Stimulated activated naive B cell treated with anti-CD40 and anti-IgM and Interleukin-4, amounts not matched to agents 10 μg/mL and 1 μg/mL and 100 μg/mL, for 72 hours (primary cell): ENCODE measurements around the gene PTPRE.
"Not testable (repeated sequence)": the region's sequence is repeated elsewhere in the genome, so short reads cannot be mapped to it uniquely, and the experiment has no call there.

Experiments used
- ATAC-seq, 2 donors: fragments of 150-1000 bp; cut with Tn5 transposase; replicated peaks; 2 replicates each; pipeline ENCODE4 v1.10.0; 2021; ENCODE audit warnings: moderate library complexity in 1 of 2
- DNase-seq: peaks from one replicate; pipeline ENCODE4 v3.0.0; 2021
- H3K27ac Mint-ChIP-seq: one replicate; pipeline ENCODE4 v1.8.0; 2022; ENCODE audit warnings: mild to moderate bottlenecking, mixed read lengths
- H3K27me3 Mint-ChIP-seq, 2 donors: one replicate each; pipeline ENCODE4 v1.8.0; 2022; ENCODE audit warnings: mixed read lengths in 2 of 2
- H3K36me3 Mint-ChIP-seq, 2 donors: one replicate each; pipeline ENCODE4 v1.8.0; 2022; ENCODE audit warnings: mixed read lengths in 2 of 2, mild to moderate bottlenecking in 1 of 2
- H3K4me1 Mint-ChIP-seq, 2 donors: one replicate each; pipeline ENCODE4 v1.8.0; 2022; ENCODE audit warnings: mixed read lengths in 2 of 2, mild to moderate bottlenecking in 1 of 2
- H3K4me3 Mint-ChIP-seq, 2 donors: one replicate each; pipeline ENCODE4 v1.8.0; 2022; ENCODE audit warnings: mild to moderate bottlenecking in 2 of 2, mixed read lengths in 2 of 2, moderate library complexity in 1 of 2
- H3K9me3 Mint-ChIP-seq, 2 donors: one replicate each; pipeline ENCODE4 v1.8.0; 2022; ENCODE audit warnings: mixed read lengths in 2 of 2, mild to moderate bottlenecking in 1 of 2

Gene PTPRE

DNA sequence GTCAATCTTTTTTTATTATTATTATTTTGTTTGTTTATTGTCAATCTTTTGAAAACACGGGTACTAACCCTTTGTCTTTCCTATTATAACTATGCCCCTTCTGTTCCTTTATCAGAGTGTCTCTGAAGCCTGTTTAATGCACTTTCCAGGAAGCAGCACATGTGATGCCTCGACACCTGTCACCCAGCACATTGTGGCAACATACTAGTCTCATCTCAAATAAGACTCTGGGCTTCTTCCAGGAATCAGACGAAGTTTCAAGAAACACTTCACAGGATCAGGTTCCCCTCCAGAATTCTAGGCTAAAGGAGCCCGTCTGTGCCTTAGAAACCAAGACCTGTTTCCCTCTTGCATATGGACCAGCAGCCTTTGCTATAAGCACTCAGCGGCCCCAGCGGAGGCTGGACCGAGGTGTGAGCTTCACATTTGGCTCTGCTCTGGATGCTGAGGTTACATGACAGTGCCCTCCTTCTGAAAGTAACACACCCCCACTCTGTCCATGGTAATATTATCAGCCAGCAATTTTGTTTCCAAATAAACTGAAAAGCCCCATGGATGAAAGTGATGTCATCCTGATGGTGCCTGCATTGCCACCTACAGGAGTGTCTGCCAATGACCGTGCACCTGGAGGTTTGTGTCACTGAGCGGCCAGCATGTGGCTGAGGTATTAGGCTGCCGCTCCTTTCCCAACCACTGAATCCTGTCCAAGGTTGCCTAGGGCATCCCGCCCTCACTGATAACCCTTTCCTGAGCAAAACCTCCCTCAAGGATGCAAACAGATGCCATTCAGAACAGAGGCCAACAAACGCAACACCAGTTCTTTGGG, 181.2 kb downstream of the PTPRE start:
- ATAC-seq, result no peak
- Mint-ChIP-seq H3K36me3 (peaks cover 8 to 15% of the 10 kb centered on the region in 2 donors), H3K9me3 (no peaks in the 10 kb centered on the region), H3K27me3 (no peaks in the 10 kb centered on the region), H3K27ac (no peak overlapping the region), H3K4me1 (peaks cover 0 to 9% of the 10 kb centered on the region in 2 donors), H3K4me3 (no peak overlapping the region)
- no peak for DNase-seq

- no peaks in the 10 kb centered on the region for H3K27me3 Mint-ChIP-seq
- H3K27ac Mint-ChIP-seq, result no peak overlapping the region
- peaks cover 4 to 7% of the 10 kb centered on the region in 2 donors for H3K4me1 Mint-ChIP-seq
- H3K4me3 Mint-ChIP-seq, result no peak overlapping the region
- no peaks in the 10 kb centered on the region for H3K36me3 Mint-ChIP-seq
- ATAC-seq (no peak), DNase-seq (no peak)
- H3K9me3 Mint-ChIP-seq, result no peaks in the 10 kb centered on the region
Observed at GRCh38 chr10:128091636-128092210, 184.8 kb downstream of the PTPRE start.

GRCh38 chr10:128092454-128092853, 185.6 kb downstream of the PTPRE start:
- ATAC-seq, result no peak
- peaks cover 4 to 5% of the 10 kb centered on the region in 2 donors for H3K4me1 Mint-ChIP-seq
- H3K4me3 Mint-ChIP-seq, result no peak overlapping the region
- no peak for DNase-seq
- no peak overlapping the region for H3K27ac Mint-ChIP-seq
- no peaks in the 10 kb centered on the region for H3K36me3 Mint-ChIP-seq
- H3K27me3 Mint-ChIP-seq, result no peaks in the 10 kb centered on the region
- no peaks in the 10 kb centered on the region for H3K9me3 Mint-ChIP-seq

- peaks cover 8 to 10% of the 10 kb centered on the region in 2 donors for H3K4me1 Mint-ChIP-seq
- H3K4me3 Mint-ChIP-seq, DNase-seq, H3K27me3 Mint-ChIP-seq, ATAC-seq, H3K9me3 Mint-ChIP-seq, H3K36me3 Mint-ChIP-seq, H3K27ac Mint-ChIP-seq: not testable (repeated sequence)
Observed at GRCh38 chr10:128094596-128094995, 187.7 kb downstream of the PTPRE start.

DNA sequence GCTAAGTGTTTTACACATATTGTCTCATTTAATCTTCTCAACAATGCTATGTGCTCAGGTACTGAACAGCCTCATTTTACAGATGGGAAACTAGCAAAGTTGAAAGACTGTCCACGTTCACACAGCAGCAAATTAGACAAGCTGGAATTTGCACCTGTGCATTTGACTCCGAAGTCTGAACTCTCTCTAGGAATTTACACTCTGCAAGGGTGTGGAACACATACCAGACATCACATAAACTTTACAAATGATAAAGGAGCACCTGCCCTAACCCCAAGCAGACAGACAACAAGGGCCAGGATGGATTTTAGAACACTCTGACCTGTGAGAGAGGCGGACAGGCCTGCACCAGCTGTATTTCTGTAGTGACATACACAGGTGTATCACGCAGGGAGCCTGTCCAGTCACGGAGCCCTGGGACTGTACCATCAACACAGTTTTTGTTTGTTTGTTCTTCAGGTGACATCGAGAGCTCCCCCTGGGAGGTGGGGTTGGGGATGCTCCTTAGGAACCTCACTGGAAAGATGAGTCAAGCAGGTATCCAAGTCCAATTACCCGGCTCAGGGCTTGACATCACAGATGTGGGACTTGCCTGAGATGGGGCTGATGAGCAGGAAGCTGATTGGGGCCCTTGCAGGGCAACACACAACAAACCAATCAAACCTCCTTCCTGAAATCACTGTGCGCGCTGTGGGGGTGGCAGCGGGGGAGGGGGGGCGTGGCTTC, 188.3 kb downstream of the PTPRE start:
- no peak overlapping the region for H3K27ac Mint-ChIP-seq
- H3K36me3 Mint-ChIP-seq, result peaks cover 0 to 3% of the 10 kb centered on the region in 2 donors
- peaks cover 8 to 10% of the 10 kb centered on the region in 2 donors for H3K4me1 Mint-ChIP-seq
- H3K4me3 Mint-ChIP-seq, result no peak overlapping the region
- ATAC-seq, result peak in 1 of 2 donors; percentile 14
- DNase-seq, result no peak
- H3K27me3 Mint-ChIP-seq, result no peaks in the 10 kb centered on the region
- H3K9me3 Mint-ChIP-seq, result no peaks in the 10 kb centered on the region

DNA sequence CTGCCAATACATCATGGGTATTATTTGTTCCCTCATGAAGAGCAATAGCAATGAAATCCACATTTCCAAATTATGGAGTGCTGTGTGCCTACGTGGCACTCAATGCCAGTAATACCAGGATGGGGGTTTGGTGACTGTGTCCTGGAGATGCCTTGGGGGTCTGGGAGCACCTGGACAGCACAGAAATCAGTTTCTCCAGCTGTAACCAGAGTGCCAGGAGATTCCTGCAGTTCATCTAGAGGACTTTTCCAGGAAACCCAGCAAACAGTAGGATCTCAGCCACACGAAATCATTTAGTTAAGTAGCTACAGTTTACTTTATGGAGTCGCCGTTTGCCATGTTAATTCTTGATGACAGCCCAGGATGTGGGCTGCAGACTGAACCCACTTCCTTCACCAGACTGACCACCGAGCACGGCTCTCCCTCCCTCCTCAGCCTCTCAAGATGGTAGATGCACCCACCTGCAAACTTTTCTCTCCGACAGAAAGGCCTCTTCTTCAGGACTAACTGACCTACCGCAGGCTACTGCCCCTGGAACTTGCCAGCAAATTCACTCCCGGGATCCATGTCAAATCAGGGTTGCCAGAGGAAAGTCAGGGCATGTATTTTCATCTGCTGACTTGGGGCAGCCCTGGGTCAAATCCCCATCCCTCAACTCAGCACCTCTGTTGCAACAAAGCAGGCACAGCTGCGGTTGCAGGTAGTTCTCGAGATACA, 189.0 kb downstream of the PTPRE start:
- peaks cover 8 to 10% of the 10 kb centered on the region in 2 donors for H3K4me1 Mint-ChIP-seq
- ATAC-seq (peak in 1 of 2 donors; percentile 12), DNase-seq (no peak)
- H3K27ac Mint-ChIP-seq, result no peak overlapping the region
- H3K9me3 Mint-ChIP-seq, result no peaks in the 10 kb centered on the region
- no peaks in the 10 kb centered on the region for H3K27me3 Mint-ChIP-seq
- H3K36me3 Mint-ChIP-seq, result peaks cover 0 to 3% of the 10 kb centered on the region in 2 donors
- no peak overlapping the region for H3K4me3 Mint-ChIP-seq

DNA sequence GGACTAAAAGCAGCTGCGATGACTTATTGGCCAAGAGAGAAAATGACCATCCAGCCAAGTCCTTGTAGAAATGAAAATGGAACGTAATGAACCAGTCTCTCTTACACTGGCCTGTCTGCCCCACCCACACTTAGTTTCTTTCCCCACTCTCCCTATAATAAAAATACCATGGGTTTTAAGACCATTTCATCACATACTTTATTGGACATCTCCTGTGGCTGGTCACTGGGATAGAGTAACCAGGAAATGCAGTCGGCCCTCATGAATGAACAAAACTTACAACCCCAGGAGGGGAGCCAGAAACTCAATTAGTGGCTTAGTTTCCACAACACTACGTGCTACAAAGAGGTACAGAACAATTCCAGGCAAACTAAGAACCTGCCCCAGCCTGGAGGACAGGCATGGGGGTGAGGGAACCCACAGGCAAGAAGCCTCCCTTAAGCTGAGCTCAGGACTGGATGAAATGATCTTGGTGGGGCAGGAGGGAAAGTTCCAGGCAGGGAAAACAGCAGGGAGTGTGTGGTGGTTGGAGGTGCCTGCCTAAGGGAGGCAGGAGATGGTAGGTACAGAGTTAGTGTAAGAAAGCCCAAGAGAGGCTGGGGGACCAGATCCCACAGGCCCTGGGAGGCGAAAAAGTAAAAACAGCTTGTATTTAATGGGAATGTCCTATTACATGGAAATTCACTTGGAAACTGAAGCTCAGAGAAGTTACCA, 189.7 kb downstream of the PTPRE start:
- Mint-ChIP-seq H3K27me3 (no peaks in the 10 kb centered on the region), H3K9me3 (no peaks in the 10 kb centered on the region), H3K36me3 (peaks cover 0 to 3% of the 10 kb centered on the region in 2 donors), H3K27ac (no peak overlapping the region), H3K4me1 (peaks cover 8 to 10% of the 10 kb centered on the region in 2 donors), H3K4me3 (no peak overlapping the region)
- ATAC-seq (no peak), DNase-seq (no peak)

DNA sequence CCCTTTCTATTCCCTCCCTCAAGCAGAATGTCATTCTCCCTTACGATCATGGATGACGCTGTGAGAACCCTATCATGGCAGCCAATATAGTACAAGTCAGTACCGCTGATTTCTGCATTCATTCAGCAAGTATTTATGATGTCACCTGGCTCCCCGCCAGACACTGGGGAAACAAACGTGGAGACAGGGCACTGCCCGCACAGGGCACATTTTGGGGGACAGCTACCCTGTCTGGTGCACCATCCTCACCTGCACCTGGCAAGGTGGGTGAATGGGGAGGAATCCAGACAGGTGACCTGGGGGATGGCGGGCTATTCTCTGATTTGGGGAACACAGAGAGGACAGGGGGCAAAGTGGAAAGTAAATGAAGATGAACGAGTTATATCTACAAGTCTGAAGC, 190.9 kb downstream of the PTPRE start:
- H3K4me3 Mint-ChIP-seq, result no peak overlapping the region
- ATAC-seq (no peak), DNase-seq (no peak)
- H3K27ac Mint-ChIP-seq, result no peak overlapping the region
- peaks cover 0 to 3% of the 10 kb centered on the region in 2 donors for H3K36me3 Mint-ChIP-seq
- H3K9me3 Mint-ChIP-seq, result no peaks in the 10 kb centered on the region
- peaks cover 8 to 10% of the 10 kb centered on the region in 2 donors for H3K4me1 Mint-ChIP-seq
- no peaks in the 10 kb centered on the region for H3K27me3 Mint-ChIP-seq

DNA sequence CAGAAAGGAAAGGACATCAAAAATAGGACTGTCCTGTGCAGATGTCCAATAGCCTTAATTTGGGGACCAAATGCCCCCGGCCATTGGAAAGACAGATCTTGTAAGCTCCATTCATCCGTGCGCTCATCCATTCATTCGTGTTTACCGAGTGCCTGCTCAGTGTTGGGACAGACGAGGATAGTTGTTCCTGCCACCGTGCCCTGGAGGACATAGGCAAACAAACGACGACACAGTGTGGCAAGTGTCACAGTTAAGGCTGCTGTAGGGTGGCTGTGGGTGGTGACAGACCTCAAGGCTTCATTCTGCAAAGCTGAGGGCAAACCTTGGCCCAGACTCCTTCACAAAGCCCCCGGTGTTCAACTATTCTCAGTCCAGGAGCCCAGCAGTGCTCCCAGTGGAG, 191.7 kb downstream of the PTPRE start:
- peaks cover 8 to 10% of the 10 kb centered on the region in 2 donors for H3K4me1 Mint-ChIP-seq
- H3K4me3 Mint-ChIP-seq, result no peak overlapping the region
- no peaks in the 10 kb centered on the region for H3K9me3 Mint-ChIP-seq
- peaks cover 0 to 3% of the 10 kb centered on the region in 2 donors for H3K36me3 Mint-ChIP-seq
- no peaks in the 10 kb centered on the region for H3K27me3 Mint-ChIP-seq
- no peak overlapping the region for H3K27ac Mint-ChIP-seq
- DNase-seq, result no peak
- ATAC-seq, result no peak

DNA sequence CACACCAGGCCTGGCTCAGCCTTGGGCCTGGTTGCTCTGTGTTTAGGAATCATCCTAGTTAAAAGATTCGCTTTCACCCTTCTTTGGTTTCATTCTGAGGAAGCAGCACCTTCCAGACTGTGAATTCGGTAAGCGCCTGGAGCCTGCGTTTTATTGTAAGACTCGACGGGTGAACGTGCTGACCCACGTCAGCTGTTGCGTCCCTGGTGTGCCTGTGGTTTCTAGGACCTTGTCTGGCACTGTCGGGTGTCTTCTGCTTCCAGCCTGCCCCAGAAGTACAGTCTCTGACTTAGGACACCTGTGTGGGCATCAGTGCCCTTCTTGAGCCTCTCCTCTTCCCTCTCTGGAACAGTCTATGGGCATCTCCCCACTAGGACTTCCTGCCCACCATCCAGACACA, 193.0 kb downstream of the PTPRE start:
- peaks cover 8 to 10% of the 10 kb centered on the region in 2 donors for H3K4me1 Mint-ChIP-seq
- peaks cover 0 to 3% of the 10 kb centered on the region in 2 donors for H3K36me3 Mint-ChIP-seq
- H3K4me3 Mint-ChIP-seq, result no peak overlapping the region

DNA sequence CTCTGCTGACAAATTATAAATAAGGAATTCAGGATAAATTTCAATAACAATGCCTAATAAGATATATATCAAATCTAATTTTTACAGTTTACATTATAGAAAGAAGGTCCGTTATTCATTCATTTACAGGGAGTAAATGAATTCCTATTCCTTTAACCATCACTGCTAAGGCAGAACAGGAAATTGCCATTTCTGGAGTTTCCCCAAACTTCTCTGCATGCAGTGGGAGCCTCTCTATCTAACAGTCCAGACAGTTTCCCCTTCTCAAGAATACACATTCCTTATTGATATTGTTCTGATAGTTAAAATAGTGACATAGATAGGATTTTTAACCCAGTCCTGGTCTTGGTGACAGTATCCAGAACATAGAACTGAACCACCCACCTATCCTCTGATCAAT, 195.0 kb downstream of the PTPRE start:
- H3K27ac Mint-ChIP-seq, result no peak overlapping the region
- no peaks in the 10 kb centered on the region for H3K9me3 Mint-ChIP-seq
- no peak for DNase-seq
- ATAC-seq, result no peak
- no peak overlapping the region for H3K4me3 Mint-ChIP-seq
- peaks cover 5% of the 10 kb centered on the region in 2 donors for H3K4me1 Mint-ChIP-seq
- H3K27me3 Mint-ChIP-seq, result no peaks in the 10 kb centered on the region
- H3K36me3 Mint-ChIP-seq, result peaks cover 0 to 3% of the 10 kb centered on the region in 2 donors

More for the DNA sequence above, 193.0 kb downstream of the PTPRE start:
- no peak for ATAC-seq
- Mint-ChIP-seq H3K27me3 (no peaks in the 10 kb centered on the region), H3K27ac (no peak overlapping the region), H3K9me3 (no peaks in the 10 kb centered on the region)
- DNase-seq, result no peak

- H3K27ac Mint-ChIP-seq, result no peak overlapping the region
- no peak for DNase-seq
- no peaks in the 10 kb centered on the region for H3K27me3 Mint-ChIP-seq
- H3K4me3 Mint-ChIP-seq, result no peak overlapping the region
- no peaks in the 10 kb centered on the region for H3K9me3 Mint-ChIP-seq
- H3K36me3 Mint-ChIP-seq, result peaks cover 0 to 3% of the 10 kb centered on the region in 2 donors
- ATAC-seq, result no peak
- H3K4me1 Mint-ChIP-seq, result peaks cover 4 to 5% of the 10 kb centered on the region in 2 donors
Observed at GRCh38 chr10:128102480-128103228, 195.8 kb downstream of the PTPRE start.

DNA sequence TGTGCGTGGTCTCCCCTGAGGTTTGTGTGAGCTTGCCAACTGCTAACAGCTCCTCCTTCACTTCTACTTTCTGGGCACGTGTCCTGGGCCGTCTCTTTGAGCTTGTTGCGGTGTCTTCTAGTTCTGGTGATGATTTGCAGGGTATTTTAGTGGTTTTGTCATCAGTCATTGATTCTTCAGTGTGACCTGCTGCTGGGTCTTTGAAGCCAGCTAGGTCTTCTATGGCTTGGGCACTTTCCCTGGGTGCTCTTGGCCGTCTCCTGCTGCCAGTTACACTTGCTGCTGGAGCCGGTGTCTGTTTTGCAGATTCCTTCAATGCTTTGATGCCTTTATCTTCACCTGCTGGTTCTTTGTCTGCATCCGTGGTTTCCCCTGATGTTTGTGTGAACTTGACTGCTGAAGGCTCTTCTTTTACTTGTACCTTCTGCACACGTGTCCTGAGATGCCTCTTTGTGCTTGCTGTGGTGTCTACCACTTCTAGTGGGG, 196.4 kb downstream of the PTPRE start:
- no peak overlapping the region for H3K4me3 Mint-ChIP-seq
- H3K9me3 Mint-ChIP-seq, result no peaks in the 10 kb centered on the region
- DNase-seq, result no peak
- no peaks in the 10 kb centered on the region for H3K36me3 Mint-ChIP-seq
- ATAC-seq, result no peak
- peaks cover 0 to under 1% of the 10 kb centered on the region in 2 donors for H3K4me1 Mint-ChIP-seq
- no peaks in the 10 kb centered on the region for H3K27me3 Mint-ChIP-seq
- no peak overlapping the region for H3K27ac Mint-ChIP-seq
